Measurements from ENCODE around the gene MAEL. TPM values are rescaled to one million over a fixed set of nuclear protein-coding genes. Genes with fewer than 3 reads are reported as not detected.
A peak's percentile ranks its signal among the peaks of the same experiment; 100 is the strongest.

Gene MAEL
- total RNA-seq, 1 experiment from 2014 or later = not detected

DNA sequence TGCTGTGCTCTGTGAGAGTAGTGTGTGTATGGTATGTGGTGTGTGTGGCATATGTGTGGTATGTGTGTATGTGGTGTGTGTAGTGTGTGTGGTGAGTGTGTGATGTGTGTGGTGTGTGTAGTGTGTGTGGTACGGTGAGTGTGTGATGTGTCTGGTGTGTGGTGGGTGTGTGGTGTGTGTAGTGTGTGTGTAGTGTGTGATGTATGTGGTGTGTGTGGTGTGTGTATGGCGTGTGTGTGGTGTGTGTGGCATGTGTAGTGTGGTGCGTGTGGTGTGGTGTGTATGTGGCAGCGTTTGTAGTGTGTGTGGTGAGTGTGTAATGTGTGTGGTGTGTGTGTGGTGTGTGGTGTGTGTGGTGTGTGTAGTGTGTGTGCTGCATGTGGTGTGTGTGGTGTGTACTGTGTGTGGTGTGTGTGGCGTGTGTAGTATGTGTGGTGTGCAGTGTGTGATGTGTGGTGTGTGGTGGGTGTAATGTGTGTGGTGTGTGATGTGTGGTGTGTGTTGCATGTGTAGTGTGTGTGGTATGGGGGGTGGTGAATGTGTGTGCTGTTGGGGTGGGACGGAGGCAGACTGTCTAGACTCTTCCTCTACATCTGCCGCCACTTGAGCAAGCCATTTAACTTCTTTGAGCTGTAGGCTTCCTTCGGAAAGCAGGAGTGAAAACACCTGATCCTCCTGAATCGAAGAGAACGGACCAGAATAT is 67.6 kb downstream of the MAEL start:
- Histone ChIP-seq H3K79me1 (ENCODE audit: insufficient read depth, low read depth, low read length, poor library complexity, severe bottlenecking) (no peaks in the 10 kb centered on the region), H4K5ac (ENCODE audit: insufficient read length, low read depth, low read length) (peak overlapping the region; percentile 1), H2BK15ac (ENCODE audit: low read depth, low read length) (no peak overlapping the region), H3K9ac (ENCODE audit: extremely low read depth, insufficient read length, low read length) (no peak overlapping the region), H3K27ac (ENCODE audit: insufficient read length, low read depth, low read length) (no peak overlapping the region), H2AFZ (ENCODE audit: low read length) (no peak overlapping the region), H3K18ac (ENCODE audit: insufficient read length, low read depth, low read length) (peak overlapping the region; percentile 38), H3K23ac (ENCODE audit: insufficient read length, low read depth, low read length) (no peak overlapping the region), H3K4ac (ENCODE audit: low read depth, low read length) (no peak overlapping the region), H3K79me2 (ENCODE audit: insufficient read depth, low read length) (no peaks in the 10 kb centered on the region), H4K8ac (replicated peaks; ENCODE audit: insufficient read length, low read depth, low read length) (peak overlapping the region; percentile 68), H2AK5ac (ENCODE audit: insufficient read length, low read length) (no peak overlapping the region), H2BK12ac (ENCODE audit: insufficient read length, low read depth, low read length) (no peak overlapping the region), H4K91ac (ENCODE audit: insufficient read length, low read depth, low read length) (no peak overlapping the region), H3K4me2 (ENCODE audit: insufficient read depth, insufficient read length, low read length) (no peak overlapping the region), H3K27me3 (ENCODE audit: insufficient read depth, low read length) (no peaks in the 10 kb centered on the region), H3K14ac (ENCODE audit: insufficient read depth, low read length) (no peak overlapping the region), H3T11ph (ENCODE audit: low read length) (no peak overlapping the region), H2BK120ac (ENCODE audit: low read depth, low read length, poor library complexity, severe bottlenecking) (no peak overlapping the region), H2BK5ac (ENCODE audit: insufficient read length, low read length) (no peak overlapping the region), H3K56ac (ENCODE audit: insufficient read length, low read depth, low read length) (no peak overlapping the region), H3K4me1 (ENCODE audit: insufficient read depth, low read length) (no peaks in the 10 kb centered on the region), H2BK20ac (ENCODE audit: low read depth, low read length, poor library complexity, severe bottlenecking) (no peak overlapping the region), H3K9me3 (ENCODE audit: control insufficient read depth, low read depth, low read length) (no peaks in the 10 kb centered on the region), H3K23me2 (ENCODE audit: insufficient read length, low read depth, low read length, poor library complexity, severe bottlenecking) (no peaks in the 10 kb centered on the region), H4K20me1 (ENCODE audit: control insufficient read depth, insufficient read depth, insufficient read length) (no peaks in the 10 kb centered on the region)
- no peaks in the 10 kb centered on the region; a peak in 1 of 7 replicates for H3K36me3 Mint-ChIP-seq (ENCODE audit: insufficient read depth in 1 of 3, low read depth in 3 of 3)
- TF ChIP-seq, protein P1, sequence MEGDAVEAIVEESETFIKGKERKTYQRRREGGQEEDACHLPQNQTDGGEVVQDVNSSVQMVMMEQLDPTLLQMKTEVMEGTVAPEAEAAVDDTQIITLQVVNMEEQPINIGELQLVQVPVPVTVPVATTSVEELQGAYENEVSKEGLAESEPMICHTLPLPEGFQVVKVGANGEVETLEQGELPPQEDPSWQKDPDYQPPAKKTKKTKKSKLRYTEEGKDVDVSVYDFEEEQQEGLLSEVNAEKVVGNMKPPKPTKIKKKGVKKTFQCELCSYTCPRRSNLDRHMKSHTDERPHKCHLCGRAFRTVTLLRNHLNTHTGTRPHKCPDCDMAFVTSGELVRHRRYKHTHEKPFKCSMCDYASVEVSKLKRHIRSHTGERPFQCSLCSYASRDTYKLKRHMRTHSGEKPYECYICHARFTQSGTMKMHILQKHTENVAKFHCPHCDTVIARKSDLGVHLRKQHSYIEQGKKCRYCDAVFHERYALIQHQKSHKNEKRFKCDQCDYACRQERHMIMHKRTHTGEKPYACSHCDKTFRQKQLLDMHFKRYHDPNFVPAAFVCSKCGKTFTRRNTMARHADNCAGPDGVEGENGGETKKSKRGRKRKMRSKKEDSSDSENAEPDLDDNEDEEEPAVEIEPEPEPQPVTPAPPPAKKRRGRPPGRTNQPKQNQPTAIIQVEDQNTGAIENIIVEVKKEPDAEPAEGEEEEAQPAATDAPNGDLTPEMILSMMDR (conservative IDR thresholded peaks at IDR 0.05) = no peak
- DNase-seq = peak; percentile 34
- 100% methylated on average over 1 of the region's 10 CpGs for whole genome bisulfite sequencing (ENCODE audit: extremely low coverage, insufficient read length, low lambda C conversion rate)
- H3K27ac Mint-ChIP-seq = no peak overlapping the region
- H3K4me1 Mint-ChIP-seq = peaks cover 7 to 12% of the 10 kb centered on the region in 2 experiments
- peaks cover 9% of the 10 kb centered on the region; the same call in 1 of the 2 replicates for H3K27me3 Mint-ChIP-seq (ENCODE audit: low read depth)
- no peaks in the 10 kb centered on the region for H3K9me3 Mint-ChIP-seq
- H3K4me3 Mint-ChIP-seq = no peak overlapping the region

All from H9 (cell line).